Measurements from ENCODE around the gene PGAM5. TPM values are rescaled to one million over a fixed set of nuclear protein-coding genes. Genes with fewer than 3 reads are reported as not detected.
A peak's percentile ranks its signal among the peaks of the same experiment; 100 is the strongest.

The PGAM5 gene
- total and polyA plus RNA-seq, 9 of the 15 experiments (the other 6 are each of a cell fraction or from before 2014, with no cell fraction given), result 7.4 to 121 (median 69.5) TPM

DNA sequence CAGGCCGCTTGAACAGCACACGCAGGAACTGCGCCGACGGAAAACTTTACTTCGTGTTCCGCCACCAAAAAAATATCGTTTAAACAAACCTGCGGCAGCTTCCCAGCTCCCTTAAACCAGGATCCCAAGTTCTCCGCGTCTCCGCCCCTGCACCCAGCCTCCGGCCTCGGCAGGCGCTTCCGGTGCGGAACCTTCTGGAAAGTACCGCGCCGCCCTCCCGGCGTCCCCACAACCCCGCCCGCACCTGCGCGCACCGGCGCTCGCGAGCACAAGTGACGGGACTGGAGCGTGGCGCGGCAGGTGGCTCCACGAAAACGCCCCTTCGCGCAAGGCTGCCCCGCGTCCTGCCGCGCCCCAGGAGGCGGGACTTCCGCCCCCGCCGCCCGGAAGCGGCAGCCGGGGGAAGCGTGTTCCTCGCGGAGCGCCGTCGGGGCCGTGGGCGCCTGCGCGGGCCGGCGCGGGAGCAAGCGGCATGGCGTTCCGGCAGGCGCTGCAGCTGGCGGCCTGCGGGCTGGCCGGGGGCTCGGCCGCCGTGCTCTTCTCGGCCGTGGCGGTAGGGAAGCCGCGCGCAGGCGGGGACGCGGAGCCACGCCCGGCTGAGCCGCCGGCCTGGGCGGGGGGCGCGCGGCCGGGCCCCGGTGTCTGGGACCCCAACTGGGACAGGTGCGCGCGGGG is at the start of gene PGAM5 (continued):
- TF ChIP-seq RCOR1 (IDR thresholded peaks at IDR 0.05; ENCODE audit: borderline replicate concordance in 1 of 2, low read depth in 2 of 2, low read length in 2 of 2) (peak in 1 of 2 experiments; percentile 42; a peak in 1 of 4 replicates), ZFPM2 (CRISPR knock-in tag; IDR thresholded peaks at IDR 0.05) (0 out of 2 replicates have a peak, but pooled peaks have one; percentile 36), SP2 (IDR thresholded peaks at IDR 0.05; ENCODE audit: extremely low read depth, low read depth, low read length, poor library complexity, severe bottlenecking) (peak; percentile 52), GABPB1 (CRISPR knock-in tag; IDR thresholded peaks at IDR 0.05) (peak; percentile 93), FOXP1 (CRISPR knock-in tag; IDR thresholded peaks at IDR 0.05) (peak; percentile 54; the same call in 1 of the 2 replicates), MXI1 (IDR thresholded peaks at IDR 0.05; ENCODE audit: low read depth, low read length) (peak; percentile 62), POLR2H (tag; IDR thresholded peaks at IDR 0.05; ENCODE audit: low read depth) (0 out of 2 replicates have a peak, but pooled peaks have one; percentile 26), POLR2B (IDR thresholded peaks at IDR 0.05; ENCODE audit: low read depth, partially characterized antibody) (peak; percentile 48), MTA2 (IDR thresholded peaks at IDR 0.05; ENCODE audit: low read depth) (peak; percentile 54; the same call in 1 of the 2 replicates), BRCA1 (IDR thresholded peaks at IDR 0.05) (no peak), BRCA1 (CRISPR knock-in tag; IDR thresholded peaks at IDR 0.05) (no peak), ZNF830 (CRISPR knock-in tag; IDR thresholded peaks at IDR 0.05) (no peak), ATF1 (CRISPR knock-in tag; IDR thresholded peaks at IDR 0.05) (no peak), ATF1 (tag; IDR thresholded peaks at IDR 0.05) (peak; percentile 66), L3MBTL2 (IDR thresholded peaks at IDR 0.05) (peak; percentile 97), KDM5B (IDR thresholded peaks at IDR 0.05; ENCODE audit: insufficient replicate concordance, low read depth, low read length) (peak; percentile 65), CHD2 (IDR thresholded peaks at IDR 0.05; ENCODE audit: low read depth, low read length) (peak; percentile 91)
- TF ChIP-seq, protein P1, sequence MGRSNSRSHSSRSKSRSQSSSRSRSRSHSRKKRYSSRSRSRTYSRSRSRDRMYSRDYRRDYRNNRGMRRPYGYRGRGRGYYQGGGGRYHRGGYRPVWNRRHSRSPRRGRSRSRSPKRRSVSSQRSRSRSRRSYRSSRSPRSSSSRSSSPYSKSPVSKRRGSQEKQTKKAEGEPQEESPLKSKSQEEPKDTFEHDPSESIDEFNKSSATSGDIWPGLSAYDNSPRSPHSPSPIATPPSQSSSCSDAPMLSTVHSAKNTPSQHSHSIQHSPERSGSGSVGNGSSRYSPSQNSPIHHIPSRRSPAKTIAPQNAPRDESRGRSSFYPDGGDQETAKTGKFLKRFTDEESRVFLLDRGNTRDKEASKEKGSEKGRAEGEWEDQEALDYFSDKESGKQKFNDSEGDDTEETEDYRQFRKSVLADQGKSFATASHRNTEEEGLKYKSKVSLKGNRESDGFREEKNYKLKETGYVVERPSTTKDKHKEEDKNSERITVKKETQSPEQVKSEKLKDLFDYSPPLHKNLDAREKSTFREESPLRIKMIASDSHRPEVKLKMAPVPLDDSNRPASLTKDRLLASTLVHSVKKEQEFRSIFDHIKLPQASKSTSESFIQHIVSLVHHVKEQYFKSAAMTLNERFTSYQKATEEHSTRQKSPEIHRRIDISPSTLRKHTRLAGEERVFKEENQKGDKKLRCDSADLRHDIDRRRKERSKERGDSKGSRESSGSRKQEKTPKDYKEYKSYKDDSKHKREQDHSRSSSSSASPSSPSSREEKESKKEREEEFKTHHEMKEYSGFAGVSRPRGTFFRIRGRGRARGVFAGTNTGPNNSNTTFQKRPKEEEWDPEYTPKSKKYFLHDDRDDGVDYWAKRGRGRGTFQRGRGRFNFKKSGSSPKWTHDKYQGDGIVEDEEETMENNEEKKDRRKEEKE (IDR thresholded peaks at IDR 0.05; ENCODE audit: borderline replicate concordance in 1 of 2, control insufficient read depth in 1 of 2, low read depth in 2 of 2, low read length in 1 of 2), result peak in 1 of 2 experiments; percentile 64; a peak in 1 of 4 replicates
